Mucosa of descending colon (tissue), 3 donors: Measurements from ENCODE around the gene SLC9A1. TPM values are rescaled to one million over a fixed set of nuclear protein-coding genes. Genes with fewer than 3 reads are reported as not detected.

Experiments used
- ATAC-seq: fragments of 200-7000 bp; cut with Tn5 transposase; one replicate; pipeline ENCODE4 v1.9.1; 2020; ENCODE audit warnings: mild to moderate bottlenecking, moderate library complexity
- DNase-seq, 3 donors: peaks; one replicate each; pipeline ENCODE4 v3.0.0-alpha.2; 2020
- H3K36me3 ChIP-seq: fragments of 200-600 bp; one replicate; pipeline ENCODE4 v1.8.0; 2021; ENCODE audit warnings: low read depth, mild to moderate bottlenecking
- H3K4me1 ChIP-seq: fragments of 200-600 bp; one replicate; pipeline ENCODE4 v1.8.0; 2021; ENCODE audit warnings: low read depth, mild to moderate bottlenecking
- H3K4me3 ChIP-seq: fragments of 200-600 bp; one replicate; pipeline ENCODE4 v1.8.0; 2021; ENCODE audit warnings: mild to moderate bottlenecking
- H3K9me3 ChIP-seq: fragments of 200-600 bp; one replicate; pipeline ENCODE4 v1.8.0; 2021; ENCODE audit warnings: mild to moderate bottlenecking
- CTCF ChIP-seq: fragments of 200-600 bp; IDR thresholded peaks from one replicate; pipeline ENCODE4 v1.8.0; 2022; ENCODE audit warnings: antibody characterized with exemption, mild to moderate bottlenecking
- intact Hi-C, 2 donors: fragments of 100-400 bp; cut with DNase I in 1 of 2; cut with micrococcal nuclease in 1 of 2; formaldehyde crosslinking; loops; one replicate each; pipeline versions ENCODE4 v1.11.0 to v1.11.1; 2022; cut with DNase I, micrococcal nuclease
- total RNA-seq, 3 donors: library from RNA; stranded (reverse); fragmentation: NEBNext Ultra II Directional in 2 of 3; extraction: Animal tissue kit (Norgen Biotek cat#: 25700) in 2 of 3; gene quantifications; one replicate each; pipeline versions ENCODE4 v1.2.1 to v1.2.4, GENCODE V29; 2021 to 2023
- donor health status: DM: no; HTN: no; CAD: no; lungs with moderate emphysema.
- donor health status: DM: no; HTN: no; CAD: no.
- donor health status: DM: no; HTN: yes; CAD: no.

SLC9A1 gene
- total RNA-seq, 3 donors from 2014 or later, result 77.9 to 126 (median 84.1) TPM

- no peak overlapping the region for H3K4me3 ChIP-seq
- ATAC-seq (no peak), DNase-seq (no peak)
- H3K36me3 ChIP-seq, result no peaks in the 10 kb centered on the region
- intact Hi-C loops, result no loop called here
- H3K4me1 ChIP-seq, result peaks cover 9% of the 10 kb centered on the region
- no peak for TF ChIP-seq CTCF
- no peaks in the 10 kb centered on the region for H3K9me3 ChIP-seq
These were observed 46.3 kb downstream of the SLC9A1 start for GRCh38 chr1:27108588-27108987.

GRCh38 chr1:27106561-27107323, 48.2 kb downstream of the SLC9A1 start:
- H3K36me3 ChIP-seq, result no peaks in the 10 kb centered on the region
- no peaks in the 10 kb centered on the region for H3K9me3 ChIP-seq
- peak in 1 of 3 donors; percentile 52 for DNase-seq
- no peak for TF ChIP-seq CTCF
- intact Hi-C loops, result no loop called here
- ATAC-seq, result no peak
- no peak overlapping the region for H3K4me3 ChIP-seq
- H3K4me1 ChIP-seq, result peaks cover 2% of the 10 kb centered on the region

GRCh38 chr1:27105018-27105417, 49.9 kb downstream of the SLC9A1 start:
- H3K9me3 ChIP-seq, result no peaks in the 10 kb centered on the region
- intact Hi-C loops, result no loop called here
- no peak for ATAC-seq
- no peak for TF ChIP-seq CTCF
- H3K36me3 ChIP-seq, result no peaks in the 10 kb centered on the region
- DNase-seq, result no peak
- no peaks in the 10 kb centered on the region for H3K4me1 ChIP-seq
- H3K4me3 ChIP-seq, result no peak overlapping the region

- H3K4me3 ChIP-seq, result no peak overlapping the region
- no peak for ATAC-seq
- peaks cover 10% of the 10 kb centered on the region for H3K4me1 ChIP-seq
- intact Hi-C loops, result loop anchor here (5.0 kb wide), 1 partner anchor 179 kb away; no protein-coding TSS in a partner anchor
- H3K9me3 ChIP-seq, result no peaks in the 10 kb centered on the region
- DNase-seq, result no peak
- H3K36me3 ChIP-seq, result no peaks in the 10 kb centered on the region
- TF ChIP-seq CTCF, result no peak
These were observed 51.4 kb downstream of the SLC9A1 start for GRCh38 chr1:27103498-27103897.

- Histone ChIP-seq H3K4me1 (peaks cover 10% of the 10 kb centered on the region), H3K36me3 (no peaks in the 10 kb centered on the region), H3K4me3 (no peak overlapping the region), H3K9me3 (no peaks in the 10 kb centered on the region)
- peak; percentile 89 for TF ChIP-seq CTCF
- ATAC-seq (peak; percentile 80), DNase-seq (peak; percentile 74 to 87 (median 86))
- intact Hi-C loops, result loop anchor here (5.0 kb wide), 1 partner anchor 179 kb away; no protein-coding TSS in a partner anchor
These were observed 52.0 kb downstream of the SLC9A1 start for GRCh38 chr1:27102707-27103468.
